GM19193 (cell line): ENCODE results near the gene ELP1.

Experiments used
- POLR2A ChIP-seq: IDR thresholded peaks from 4 replicates; pipeline ENCODE4 v1.6.1; 2011; ENCODE audit not compliant: insufficient read depth, insufficient read length; ENCODE audit errors: extremely low read depth

The ELP1 gene

GRCh38 chr9:108933718-108934322 lies at the start of gene ELP1:
Gene ELP1 (minus strand): TSS chr9:108934124. CDS start chr9:108931146, 2,978 bp downstream.
- peak; percentile 70 for TF ChIP-seq POLR2A

- TF ChIP-seq POLR2A = no peak
Observed at GRCh38 chr9:108980893-108981292, 47.0 kb upstream of the ELP1 start.

- TF ChIP-seq POLR2A = no peak
Observed at GRCh38 chr9:108978205-108978604, 44.3 kb upstream of the ELP1 start.

GRCh38 chr9:108973895-108974294 lies 40.0 kb upstream of the ELP1 start:
- TF ChIP-seq POLR2A = no peak

GRCh38 chr9:108972626-108973209 lies 38.8 kb upstream of the ELP1 start:
- TF ChIP-seq POLR2A = no peak

GRCh38 chr9:108972186-108972585 lies 38.3 kb upstream of the ELP1 start:
- TF ChIP-seq POLR2A = no peak

- no peak for TF ChIP-seq POLR2A
Observed at GRCh38 chr9:108967916-108968315, 34.0 kb upstream of the ELP1 start.

- no peak for TF ChIP-seq POLR2A
Observed at GRCh38 chr9:108963459-108964143, 29.7 kb upstream of the ELP1 start.

GRCh38 chr9:108961151-108961550 lies 27.2 kb upstream of the ELP1 start:
- TF ChIP-seq POLR2A = no peak

GRCh38 chr9:108960331-108960730 lies 26.4 kb upstream of the ELP1 start:
- TF ChIP-seq POLR2A = no peak

- no peak for TF ChIP-seq POLR2A
Observed at GRCh38 chr9:108956631-108957026, 22.7 kb upstream of the ELP1 start.

GRCh38 chr9:108956022-108956630 lies 22.2 kb upstream of the ELP1 start:
- no peak for TF ChIP-seq POLR2A

- TF ChIP-seq POLR2A = no peak
Observed at GRCh38 chr9:108953983-108954574, 20.2 kb upstream of the ELP1 start.

- TF ChIP-seq POLR2A = no peak
Observed at GRCh38 chr9:108951578-108951977, 17.7 kb upstream of the ELP1 start.

GRCh38 chr9:108950168-108950567 lies 16.2 kb upstream of the ELP1 start:
- no peak for TF ChIP-seq POLR2A
